H1 (cell line): ENCODE measurements around the gene DHCR24. TPM values are rescaled to one million over a fixed set of nuclear protein-coding genes. Genes with fewer than 3 reads are reported as not detected.
A peak's percentile ranks its signal among the peaks of the same experiment; 100 is the strongest.

Experiments
- CTCF ChIA-PET: fragments of 300-600 bp; sonication (Branson Sonifier 250); formaldehyde crosslinking; loops from one replicate; lab custom pipeline; 2021; ENCODE audit not compliant: partially characterized antibody; lab: Charles Lee
- POLR2A ChIA-PET: fragments of 300-600 bp; sonication (Branson Sonifier 250); formaldehyde crosslinking; loops from one replicate; lab custom pipeline; 2021; ENCODE audit warnings: inconsistent platforms; ENCODE audit not compliant: partially characterized antibody; lab: Charles Lee
- DNase-seq, 2 experiments: peaks; one replicate each; pipeline versions ENCODE4 v3.0.0 to v3.0.0-alpha.2; 2010 to 2022; ENCODE audit warnings: low spot score in 2 of 2, low read depth in 1 of 2, mixed read lengths in 1 of 2
- FAIRE-seq: peaks from 2 replicates; lab custom pipeline; 2011; peaks lifted over from hg19 to GRCh38; lab: Jason Lieb, UNC
- H2AFZ ChIP-seq: 2 replicates; pipeline ENCODE4 v1.8.1; 2012; ENCODE audit warnings: low read length, inconsistent platforms
- H2AK5ac ChIP-seq: 2 replicates; pipeline ENCODE4 v1.6.1; 2013; ENCODE audit warnings: low read depth, low read length
- H2BK120ac ChIP-seq: replicated peaks from 2 replicates; pipeline ENCODE3; 2013; ENCODE audit warnings: low read depth, low read length, inconsistent platforms
- H2BK12ac ChIP-seq: 2 replicates; pipeline ENCODE4 v1.6.1; 2013; ENCODE audit warnings: low read depth, low read length
- H2BK15ac ChIP-seq: 2 replicates; pipeline ENCODE4 v1.6.1; 2013; ENCODE audit warnings: low read length
- H2BK20ac ChIP-seq: 2 replicates; pipeline ENCODE4 v1.6.1; 2013; ENCODE audit warnings: low read length
- H2BK5ac ChIP-seq: 2 replicates; pipeline ENCODE4 v1.6.1; 2013; ENCODE audit warnings: low read depth, low read length
- H3K14ac ChIP-seq: 2 replicates; pipeline ENCODE4 v1.6.1; 2013; ENCODE audit warnings: inconsistent platforms; ENCODE audit not compliant: insufficient read length
- H3K18ac ChIP-seq: 2 replicates; pipeline ENCODE4 v1.6.1; 2013; ENCODE audit warnings: low read length; ENCODE audit errors: extremely low read depth
- H3K23ac ChIP-seq: 2 replicates; pipeline ENCODE4 v1.6.1; 2013; ENCODE audit warnings: inconsistent platforms; ENCODE audit not compliant: insufficient read length
- H3K23me2 ChIP-seq: 2 replicates; pipeline ENCODE4 v1.6.1; 2013; ENCODE audit warnings: low read depth, low read length
- H3K27ac ChIP-seq: 2 replicates; pipeline ENCODE4 v1.6.1; 2011; ENCODE audit warnings: low read depth, low read length, inconsistent platforms
- H3K27me3 ChIP-seq, 4 experiments: replicated peaks in 1 of 4; 1 replicate in 1 of 4; 2 replicates in 3 of 4; pipeline versions ENCODE4 v1.6.1 to v1.8.1; 2011 to 2013; ENCODE audit warnings: low read length in 3 of 4, mild to moderate bottlenecking in 3 of 4, inconsistent platforms in 2 of 4, mixed read lengths in 2 of 4, moderate library complexity in 1 of 4; ENCODE audit not compliant: control insufficient read depth in 3 of 4, insufficient read depth in 3 of 4; ENCODE audit errors: extremely low read depth in 1 of 4
- H3K36me3 ChIP-seq, 4 experiments: 2 replicates each; pipeline versions ENCODE4 v1.6.1 to v1.8.1; 2011 to 2013; ENCODE audit warnings: mild to moderate bottlenecking in 4 of 4, low read length in 3 of 4, moderate library complexity in 2 of 4, control low read depth in 1 of 4, inconsistent platforms in 1 of 4; ENCODE audit not compliant: insufficient read depth in 4 of 4, control insufficient read depth in 2 of 4
- H3K4ac ChIP-seq: replicated peaks from 2 replicates; pipeline ENCODE3; 2013; ENCODE audit warnings: low read length, low read depth, mixed read lengths, inconsistent platforms; ENCODE audit not compliant: insufficient read length
- H3K4me1 ChIP-seq, 4 experiments: replicated peaks in 1 of 4; 1 replicate in 1 of 4; 2 replicates in 3 of 4; pipeline versions ENCODE4 v1.6.1 to v1.8.1; 2011 to 2013; ENCODE audit warnings: low read length in 3 of 4, inconsistent platforms in 2 of 4, mixed read lengths in 1 of 4; ENCODE audit not compliant: insufficient read depth in 4 of 4, control insufficient read depth in 3 of 4
- H3K4me2 ChIP-seq, 2 experiments: 2 replicates each; pipeline versions ENCODE4 v1.6.1 to v1.8.1; 2011 to 2013; ENCODE audit warnings: low read depth in 2 of 2, low read length in 2 of 2, control low read depth in 1 of 2, inconsistent platforms in 1 of 2, mild to moderate bottlenecking in 1 of 2; ENCODE audit not compliant: insufficient read depth in 1 of 2
- H3K4me3 ChIP-seq, 4 experiments: fragments of 200-600, 300-600 bp in 1 of 4; sonication (generic), shearing (Covaris generic), sonication (Bioruptor Twin) in 1 of 4; 2 replicates each; pipeline versions ENCODE4 v1.5.1 to v1.8.1; 2011 to 2016; ENCODE audit warnings: low read length in 4 of 4, low read depth in 3 of 4, control low read depth in 2 of 4, inconsistent platforms in 2 of 4, mild to moderate bottlenecking in 2 of 4, mixed read lengths in 1 of 4, moderate library complexity in 1 of 4; ENCODE audit not compliant: insufficient read depth in 2 of 4; ENCODE audit errors: extremely low read depth in 1 of 4
- H3K56ac ChIP-seq: replicated peaks from 2 replicates; pipeline ENCODE3; 2013; ENCODE audit warnings: low read depth, mild to moderate bottlenecking, mixed read lengths, low read length, inconsistent platforms; ENCODE audit not compliant: insufficient read length
- H3K79me1 ChIP-seq: 2 replicates; pipeline ENCODE4 v1.6.1; 2013; ENCODE audit warnings: low read depth, low read length, control low read depth
- H3K79me2 ChIP-seq, 2 experiments: 2 replicates each; pipeline versions ENCODE4 v1.6.1 to v1.8.1; 2012 to 2013; ENCODE audit warnings: low read length in 2 of 2, mild to moderate bottlenecking in 2 of 2, inconsistent platforms in 1 of 2; ENCODE audit not compliant: insufficient read depth in 2 of 2, control insufficient read depth in 1 of 2
- H3K9ac ChIP-seq, 4 experiments: replicated peaks in 1 of 4; 1 replicate in 1 of 4; 2 replicates in 3 of 4; pipeline versions ENCODE4 v1.6.1 to v1.8.1; 2011 to 2013; ENCODE audit warnings: low read depth in 3 of 4, low read length in 3 of 4, control low read depth in 2 of 4, mild to moderate bottlenecking in 2 of 4, moderate library complexity in 2 of 4, inconsistent platforms in 1 of 4; ENCODE audit errors: extremely low read depth in 1 of 4
- H3K9me3 ChIP-seq, 2 experiments: 2 replicates each; pipeline versions ENCODE4 v1.6.1 to v1.8.1; 2012 to 2013; ENCODE audit warnings: mild to moderate bottlenecking in 2 of 2, moderate library complexity in 2 of 2, control low read depth in 1 of 2, inconsistent platforms in 1 of 2, low read depth in 1 of 2, low read length in 1 of 2, mixed read lengths in 1 of 2; ENCODE audit not compliant: insufficient read depth in 2 of 2
- H4K20me1 ChIP-seq, 2 experiments: replicated peaks in 1 of 2; 2 replicates each; pipeline versions ENCODE3 to v1.8.1; 2011 to 2013; ENCODE audit warnings: inconsistent platforms in 2 of 2, low read length in 2 of 2, mild to moderate bottlenecking in 1 of 2; ENCODE audit not compliant: insufficient read depth in 2 of 2, control insufficient read depth in 1 of 2
- H4K5ac ChIP-seq: 2 replicates; pipeline ENCODE4 v1.6.1; 2013; ENCODE audit warnings: low read length, low read depth, mixed read lengths, inconsistent platforms; ENCODE audit not compliant: insufficient read length
- H4K8ac ChIP-seq: 2 replicates; pipeline ENCODE4 v1.8.0; 2013; ENCODE audit warnings: mild to moderate bottlenecking, moderate library complexity, low read length, inconsistent platforms; ENCODE audit not compliant: insufficient read depth; ENCODE audit errors: extremely low read depth
- H4K91ac ChIP-seq: replicated peaks from 2 replicates; pipeline ENCODE3; 2013; ENCODE audit warnings: low read length, mixed read lengths, inconsistent platforms; ENCODE audit not compliant: insufficient read length
- EGR1 ChIP-seq: IDR thresholded peaks from 2 replicates; pipeline ENCODE4 v1.6.1; 2011; ENCODE audit warnings: low read depth, low read length, borderline replicate concordance
- JUN ChIP-seq: IDR thresholded peaks from 2 replicates; pipeline ENCODE4 v1.6.1; 2011; ENCODE audit warnings: low read depth, mild to moderate bottlenecking, improper control_type of control experiment, low read length
- SUZ12 ChIP-seq: fragments of 200-600 bp; sonication (generic); IDR thresholded peaks from 2 replicates; pipeline ENCODE4 v1.6.1; 2012; ENCODE audit warnings: mild to moderate bottlenecking, inconsistent platforms, low read length, moderate library complexity, mixed read lengths
- TAF1 ChIP-seq: IDR thresholded peaks from 2 replicates; pipeline ENCODE4 v1.6.1; 2011; ENCODE audit warnings: mild to moderate bottlenecking, low read depth, low read length
- USF2 ChIP-seq: IDR thresholded peaks from 2 replicates; pipeline ENCODE4 v1.6.1; 2011; ENCODE audit warnings: low read length, improper control_type of control experiment
- WGBS, 2 experiments: shearing (Covaris generic) in 1 of 2; methylation state at CpG; one replicate each; pipeline versions ENCODE4 v1.1.6 to v1.1.7; 2013 to 2015; ENCODE audit warnings: low lambda C conversion rate in 2 of 2, mixed read lengths in 2 of 2, inconsistent platforms in 1 of 2, low coverage in 1 of 2, missing lambda C conversion rate in 1 of 2; ENCODE audit not compliant: insufficient replicate concordance in 2 of 2, insufficient coverage in 1 of 2, insufficient read length in 1 of 2; ENCODE audit errors: extremely low coverage in 1 of 2, missing lambda C conversion rate in 1 of 2; 5-methylcytosine and 5-hydroxymethylcytosine counted together
- polyA plus RNA-seq, 7 experiments: library from polyadenylated mRNA; depleted of rRNA in 3 of 7; stranded (reverse) in 5 of 7; unstranded in 2 of 7; fragments of >200 nt in 5 of 7; fragments of 200-250 nt in 2 of 7; gene quantifications; 1 replicate in 5 of 7; 2 replicates in 1 of 7; 4 replicates in 1 of 7; pipeline versions ENCODE4 v1.2.1 to v1.2.3, GENCODE V29; 2011 to 2013; ENCODE audit warnings: missing spikeins in 2 of 7, mixed read lengths in 2 of 7
- total RNA-seq: library from RNA; stranded (reverse); fragmentation: NEBNext Ultra II Directional; extraction: Animal tissue kit (Norgen Biotek cat#: 25700); gene quantifications from 2 replicates; pipeline ENCODE4 v1.2.1, GENCODE V29; 2021

The DHCR24 gene
- total and polyA plus RNA-seq, 2 of the 8 experiments (the other 6 are each of a cell fraction or from before 2014, with no cell fraction given) = 370 to 419 TPM

GRCh38 chr1:54928327-54928726, 41.3 kb upstream of the DHCR24 start:
- Histone ChIP-seq H2AK5ac (no peak overlapping the region), H3K9ac (no peak overlapping the region), H3K23me2 (no peaks in the 10 kb centered on the region), H3K4me2 (no peak overlapping the region), H3K9me3 (0 out of 4 replicates have a peak, but pooled peaks cover 2 to 4% of the 10 kb centered on the region in 2 experiments), H4K8ac (no peak overlapping the region), H3K23ac (no peak overlapping the region), H2BK12ac (no peak overlapping the region), H2BK5ac (no peak overlapping the region), H3K4ac (no peak overlapping the region), H2BK20ac (no peak overlapping the region), H3K27me3 (no peaks in the 10 kb centered on the region), H3K4me3 (no peak overlapping the region), H2AFZ (no peak overlapping the region), H3K79me2 (no peaks in the 10 kb centered on the region), H3K79me1 (no peaks in the 10 kb centered on the region), H4K91ac (no peak overlapping the region), H3K27ac (no peak overlapping the region), H4K20me1 (no peaks in the 10 kb centered on the region), H3K18ac (peak overlapping the region; percentile 3; the same call in 1 of the 2 replicates), H2BK15ac (no peak overlapping the region), H2BK120ac (no peak overlapping the region), H3K56ac (no peak overlapping the region), H3K36me3 (no peaks in the 10 kb centered on the region), H3K4me1 (no peaks in the 10 kb centered on the region), H3K14ac (no peak overlapping the region), H4K5ac (no peak overlapping the region)
- no peak for TF ChIP-seq EGR1
- TF ChIP-seq JUN = no peak
- TF ChIP-seq TAF1 = no peak
- no peak for TF ChIP-seq SUZ12
- no peak for TF ChIP-seq USF2
- DNase-seq (no peak), FAIRE-seq (no peak)
- 86% methylated on average over 2 of the region's 2 CpGs; no CpG with 5 or more reads in 1 of the 2 experiments for WGBS, 2 experiments
- ChIA-PET POLR2A (no interaction called here), CTCF (interaction anchor here (1.3 to 1.7 kb wide), 3 partner anchors 8 to 11 kb away, joined by 3 to 7 read pairs (median 4); no protein-coding TSS in a partner anchor)
